Endothelial cell of umbilical vein (primary cell): Measurements from ENCODE around the gene MAFF. TPM values are rescaled to one million over a fixed set of nuclear protein-coding genes. Genes with fewer than 3 reads are reported as not detected.

Source experiments
- BruUV-seq: library from RNA; stranded (reverse); fragments of 400-500 nt; replicated peaks from 2 replicates; lab custom pipeline; 2021; lab: Mats Ljungman, UMichigan
- CTCF ChIA-PET: fragments of 300-600, 350-600 bp; sonication (Branson Sonifier 250); formaldehyde crosslinking; loops from one replicate; lab custom pipeline; 2021; ENCODE audit warnings: antibody characterized with exemption, inconsistent platforms; lab: Charles Lee
- POLR2A ChIA-PET: fragments of 300-600, 350-600 bp; sonication (Branson Sonifier 250); formaldehyde crosslinking; loops from one replicate; lab custom pipeline; 2021; ENCODE audit warnings: antibody characterized with exemption, inconsistent platforms; lab: Charles Lee
- DNase-seq: peaks from one replicate; pipeline ENCODE4 v3.0.0-alpha.2; 2011; ENCODE audit warnings: low read depth, low spot score
- FAIRE-seq: peaks from 2 replicates; lab custom pipeline; 2011; peaks lifted over from hg19 to GRCh38; lab: Jason Lieb, UNC
- H2AFZ ChIP-seq: 2 replicates; pipeline ENCODE4 v1.6.0; 2012; ENCODE audit warnings: low read depth, low read length, control low read depth, inconsistent platforms
- H3K27ac ChIP-seq: 2 replicates; pipeline ENCODE4 v1.5.1; 2011; ENCODE audit warnings: low read depth, mild to moderate bottlenecking, control low read depth, low read length, moderate library complexity; ENCODE audit not compliant: insufficient read depth
- H3K27me3 ChIP-seq, 2 experiments: 2 replicates each; pipeline versions ENCODE4 v1.6.0 to v1.6.1; 2011; ENCODE audit warnings: low read length in 2 of 2, mixed read lengths in 1 of 2; ENCODE audit not compliant: control insufficient read depth in 2 of 2, insufficient read depth in 2 of 2
- H3K36me3 ChIP-seq, 2 experiments: 2 replicates in 1 of 2; 3 replicates in 1 of 2; pipeline ENCODE4 v1.5.1; 2011; ENCODE audit warnings: low read length in 2 of 2, mild to moderate bottlenecking in 1 of 2, moderate library complexity in 1 of 2; ENCODE audit not compliant: control insufficient read depth in 2 of 2, insufficient read depth in 2 of 2; ENCODE audit errors: extremely low read depth in 1 of 2
- H3K4me1 ChIP-seq: 3 replicates; pipeline ENCODE4 v1.5.1; 2011; ENCODE audit warnings: mild to moderate bottlenecking, low read length; ENCODE audit not compliant: control insufficient read depth, insufficient read depth; ENCODE audit errors: extremely low read depth
- H3K4me2 ChIP-seq: 2 replicates; pipeline ENCODE4 v1.6.1; 2011; ENCODE audit warnings: low read length, control low read depth, mixed read lengths; ENCODE audit not compliant: insufficient read depth
- H3K4me3 ChIP-seq, 3 experiments: fragments of 200-600 bp in 1 of 3; sonication (generic), shearing (Covaris generic) in 1 of 3; replicated peaks in 1 of 3; 2 replicates each; pipeline ENCODE4 v1.5.1; 2011 to 2016; ENCODE audit warnings: control low read depth in 3 of 3, low read length in 3 of 3, mild to moderate bottlenecking in 2 of 3, inconsistent platforms in 1 of 3, low read depth in 1 of 3, moderate library complexity in 1 of 3; ENCODE audit not compliant: insufficient read depth in 1 of 3
- H3K79me2 ChIP-seq: 2 replicates; pipeline ENCODE4 v1.6.0; 2012; ENCODE audit warnings: low read length, inconsistent platforms; ENCODE audit not compliant: control insufficient read depth, insufficient read depth
- H3K9ac ChIP-seq: replicated peaks from 2 replicates; pipeline ENCODE3; 2011; ENCODE audit warnings: low read length, control low read depth; ENCODE audit not compliant: insufficient read depth; ENCODE audit errors: extremely low read depth
- H3K9me1 ChIP-seq: replicated peaks from 3 replicates; pipeline ENCODE4 v1.6.0; 2011; ENCODE audit warnings: mild to moderate bottlenecking, low read length; ENCODE audit not compliant: control insufficient read depth, insufficient read depth; ENCODE audit errors: extremely low read depth
- H3K9me3 ChIP-seq: replicated peaks from 2 replicates; pipeline ENCODE4 v1.5.1; 2012; ENCODE audit warnings: low read length, inconsistent platforms; ENCODE audit not compliant: control insufficient read depth, insufficient read depth
- H4K20me1 ChIP-seq: replicated peaks from 2 replicates; pipeline ENCODE3; 2011; ENCODE audit warnings: mild to moderate bottlenecking, low read length; ENCODE audit not compliant: control insufficient read depth, insufficient read depth; ENCODE audit errors: extremely low read depth
- CTCF ChIP-seq, 2 donors: IDR thresholded peaks; 1 replicate in 1 of 2; 2 replicates in 1 of 2; pipeline ENCODE4 v1.5.1; 2011; ENCODE audit warnings: low read length in 2 of 2, mild to moderate bottlenecking in 2 of 2, moderate library complexity in 2 of 2, control low read depth in 1 of 2, inconsistent platforms in 1 of 2, low read depth in 1 of 2; ENCODE audit not compliant: insufficient read depth in 1 of 2; ENCODE audit errors: extremely low read depth in 1 of 2
- EZH2 ChIP-seq: IDR thresholded peaks from 2 replicates; pipeline ENCODE4 v1.6.1; 2012; ENCODE audit warnings: borderline replicate concordance, low read depth, mild to moderate bottlenecking, moderate library complexity, low read length, inconsistent platforms; ENCODE audit not compliant: severe bottlenecking
- FOS ChIP-seq: IDR thresholded peaks from 2 replicates; pipeline ENCODE4 v1.6.1; 2011; ENCODE audit warnings: mild to moderate bottlenecking, low read length, moderate library complexity, borderline replicate concordance; ENCODE audit not compliant: insufficient read depth
- GATA2 ChIP-seq: IDR thresholded peaks from 2 replicates; pipeline ENCODE4 v1.7.0; 2011; ENCODE audit warnings: low read depth, mild to moderate bottlenecking, moderate library complexity, mixed read lengths, low read length; ENCODE audit not compliant: insufficient read length, insufficient read depth
- MAX ChIP-seq: IDR thresholded peaks from 2 replicates; pipeline ENCODE4 v1.6.1; 2011; ENCODE audit not compliant: insufficient read depth, insufficient read length
- MYC ChIP-seq: IDR thresholded peaks from one replicate; pipeline ENCODE4 v1.6.1; 2011; ENCODE audit warnings: mild to moderate bottlenecking, low read depth, low read length
- POLR2A ChIP-seq: IDR thresholded peaks from 2 replicates; pipeline ENCODE4 v1.6.1; 2012; ENCODE audit warnings: low read depth, mild to moderate bottlenecking, control low read depth, low read length
- POLR2AphosphoS5 ChIP-seq: IDR thresholded peaks from 2 replicates; pipeline ENCODE4 v1.6.1; 2012; ENCODE audit warnings: low read depth, mild to moderate bottlenecking, control low read depth, low read length, moderate library complexity; ENCODE audit not compliant: insufficient read depth
- dilution Hi-C: fragments of 300-500 bp; cut with MboI; formaldehyde crosslinking; loops from one replicate; pipeline ENCODE4 v1.15.0; 2019; ENCODE audit warnings: low sequenced_read_pairs; ENCODE audit not compliant: extremely low pct_ligation_motif_present
- intact Hi-C: fragments of 100-400 bp; cut with micrococcal nuclease; formaldehyde crosslinking; loops from one replicate; pipeline ENCODE4 v1.10.0; 2022
- polyA plus RNA-seq, 4 experiments: library from polyadenylated mRNA; depleted of rRNA in 3 of 4; stranded (reverse) in 3 of 4; unstranded in 1 of 4; fragments of >200 nt; gene quantifications; 2 replicates each; pipeline versions ENCODE4 v1.2.1 to v1.2.3, GENCODE V29; 2011 to 2012; ENCODE audit warnings: missing spikeins in 1 of 4
- total RNA-seq: library from RNA; stranded (reverse); gene quantifications from 2 replicates; pipeline ENCODE4 v1.2.3, GENCODE V29; 2021

The MAFF gene
- total and polyA plus RNA-seq, 2 donors (not counting 3 experiments of a cell fraction or from before 2014, with no cell fraction given), result 29.0 to 61.2 TPM

GRCh38 chr22:38232196-38232595, 30.4 kb downstream of the MAFF start:
- intact Hi-C loops, result loop anchor here (10.0 kb wide), 2 partner anchors 123 to 343 kb away; partner anchors contain the start of gene DMC1
- Histone ChIP-seq H2AFZ (no peak overlapping the region), H3K4me1 (peaks cover 41% of the 10 kb centered on the region), H3K9me1 (no peaks in the 10 kb centered on the region), H3K36me3 (peaks cover 5 to 29% of the 10 kb centered on the region in 2 experiments), H3K27ac (no peak overlapping the region), H3K79me2 (no peaks in the 10 kb centered on the region), H3K9me3 (no peaks in the 10 kb centered on the region), H3K4me2 (no peak overlapping the region), H3K4me3 (no peak overlapping the region), H3K9ac (no peak overlapping the region), H3K27me3 (no peaks in the 10 kb centered on the region), H4K20me1 (no peaks in the 10 kb centered on the region)
- TF ChIP-seq GATA2 (no peak), CTCF (IDR thresholded peaks at IDR 0.05; ENCODE audit: extremely low read depth in 1 of 2, insufficient read depth in 1 of 2, low read depth in 1 of 2, low read length in 2 of 2) (no peak), POLR2AphosphoS5 (no peak), POLR2A (no peak), MYC (no peak), FOS (no peak), EZH2 (no peak), MAX (no peak)
- dilution Hi-C loops, result no loop called here
- DNase-seq (no peak), FAIRE-seq (no peak)
- ChIA-PET POLR2A (no interaction called here), CTCF (interaction anchor here (0.8 kb wide), 1 partner anchor 9 kb away, joined by 3 read pairs; no protein-coding TSS in a partner anchor)
- no TSS peak for BruUV-seq
